Vagina (tissue), 2 donors: ENCODE results near the gene GPR151. TPM values are rescaled to one million over a fixed set of nuclear protein-coding genes. Genes with fewer than 3 reads are reported as not detected.

Experiments used
- DNase-seq, 2 donors: peaks; one replicate each; pipeline ENCODE4 v3.0.0-alpha.2; 2017; ENCODE audit errors: extremely low spot score in 2 of 2
- H3K27ac ChIP-seq: fragments of 200-600 bp; sonication (generic); one replicate; pipeline ENCODE4 v1.5.1; 2019
- H3K27me3 ChIP-seq: fragments of 200-600 bp; sonication (generic); one replicate; pipeline ENCODE4 v1.5.1; 2019
- H3K36me3 ChIP-seq, 2 donors: fragments of 200-600 bp; sonication (generic); one replicate each; pipeline ENCODE4 v1.5.1; 2017 to 2019
- H3K4me1 ChIP-seq: fragments of 200-600 bp; sonication (generic); one replicate; pipeline ENCODE4 v1.5.1; 2019
- H3K4me3 ChIP-seq, 2 donors: fragments of 200-600 bp; sonication (generic); 1 replicate in 1 of 2; 2 replicates in 1 of 2; pipeline ENCODE4 v1.5.1; 2016 to 2019
- H3K9me3 ChIP-seq: fragments of 200-600 bp; sonication (generic); one replicate; pipeline ENCODE4 v1.5.1; 2019
- CTCF ChIP-seq, 3 experiments: fragments of 450-650 bp in 2 of 3; fragments of 200-600 bp in 1 of 3; sonication (generic) in 1 of 3; IDR thresholded peaks; one replicate each; pipeline ENCODE4 v1.5.1; 2017 to 2019; ENCODE audit warnings: antibody characterized with exemption in 3 of 3, mild to moderate bottlenecking in 2 of 3, moderate library complexity in 2 of 3
- POLR2A ChIP-seq, 2 donors: fragments of 450-650 bp; IDR thresholded peaks; one replicate each; pipeline ENCODE4 v1.6.1; 2017; ENCODE audit warnings: antibody characterized with exemption in 2 of 2, mild to moderate bottlenecking in 2 of 2, moderate library complexity in 2 of 2
- POLR2AphosphoS5 ChIP-seq, 2 donors: sonication (generic); formaldehyde crosslinking; IDR thresholded peaks; one replicate each; pipeline ENCODE4 v1.9.0; 2017; ENCODE audit warnings: antibody characterized with exemption in 2 of 2, mild to moderate bottlenecking in 2 of 2, low read depth in 1 of 2; ENCODE audit not compliant: insufficient read depth in 1 of 2
- intact Hi-C: fragments of 100-400 bp; cut with DNase I; formaldehyde crosslinking; loops from one replicate; pipeline ENCODE4 v1.15.1; 2023
- total RNA-seq: library from RNA; depleted of rRNA; stranded (reverse); fragments of >200 nt; gene quantifications from one replicate; pipeline ENCODE4 v1.2.3, GENCODE V29; 2016

Gene GPR151
- total RNA-seq, 1 donor from 2014 or later, result not detected

GRCh38 chr5:146521403-146522106 is 5.6 kb upstream of the GPR151 start:
- no peak for DNase-seq
- intact Hi-C loops, result loop anchor here (2.0 kb wide), 1 partner anchor 29 kb away; no protein-coding TSS in a partner anchor
- Histone ChIP-seq H3K36me3 (no peaks in the 10 kb centered on the region), H3K4me1 (no peaks in the 10 kb centered on the region), H3K9me3 (no peaks in the 10 kb centered on the region), H3K27ac (no peak overlapping the region), H3K27me3 (no peaks in the 10 kb centered on the region), H3K4me3 (no peak overlapping the region)
- no peak for TF ChIP-seq POLR2A (IDR thresholded peaks at IDR 0.05)
- no peak for TF ChIP-seq CTCF (IDR thresholded peaks at IDR 0.05)
- TF ChIP-seq POLR2AphosphoS5 (IDR thresholded peaks at IDR 0.05; ENCODE audit: insufficient read depth in 1 of 2, low read depth in 1 of 2), result no peak

GRCh38 chr5:146520731-146521130 is 4.7 kb upstream of the GPR151 start:
- TF ChIP-seq POLR2A (IDR thresholded peaks at IDR 0.05) (no peak), CTCF (IDR thresholded peaks at IDR 0.05) (no peak), POLR2AphosphoS5 (IDR thresholded peaks at IDR 0.05; ENCODE audit: insufficient read depth in 1 of 2, low read depth in 1 of 2) (no peak)
- intact Hi-C loops, result loop anchor here (2.0 kb wide), 1 partner anchor 28 kb away; no protein-coding TSS in a partner anchor

GRCh38 chr5:146519554-146519953 is 3.6 kb upstream of the GPR151 start:
- intact Hi-C loops, result no loop called here
- Histone ChIP-seq H3K4me3 (no peak overlapping the region), H3K4me1 (no peaks in the 10 kb centered on the region), H3K9me3 (no peaks in the 10 kb centered on the region), H3K36me3 (no peaks in the 10 kb centered on the region), H3K27ac (no peak overlapping the region), H3K27me3 (no peaks in the 10 kb centered on the region)
- DNase-seq, result no peak
- TF ChIP-seq CTCF (IDR thresholded peaks at IDR 0.05) (no peak), POLR2A (IDR thresholded peaks at IDR 0.05) (no peak), POLR2AphosphoS5 (IDR thresholded peaks at IDR 0.05; ENCODE audit: insufficient read depth in 1 of 2, low read depth in 1 of 2) (no peak)

More at GRCh38 chr5:146520731-146521130, 4.7 kb upstream of the GPR151 start:
- H3K27me3 ChIP-seq, result no peaks in the 10 kb centered on the region
- H3K9me3 ChIP-seq, result no peaks in the 10 kb centered on the region
- DNase-seq, result no peak
- H3K36me3 ChIP-seq, result no peaks in the 10 kb centered on the region
- no peak overlapping the region for H3K4me3 ChIP-seq
- H3K27ac ChIP-seq, result no peak overlapping the region
- H3K4me1 ChIP-seq, result no peaks in the 10 kb centered on the region

GRCh38 chr5:146515473-146516150 is 378 bp downstream of the GPR151 start:
- no peak overlapping the region for H3K4me3 ChIP-seq
- H3K9me3 ChIP-seq, result no peaks in the 10 kb centered on the region
- intact Hi-C loops, result no loop called here
- no peak for TF ChIP-seq POLR2AphosphoS5 (IDR thresholded peaks at IDR 0.05; ENCODE audit: insufficient read depth in 1 of 2, low read depth in 1 of 2)
- TF ChIP-seq CTCF (IDR thresholded peaks at IDR 0.05), result no peak
- no peak for TF ChIP-seq POLR2A (IDR thresholded peaks at IDR 0.05)
- H3K36me3 ChIP-seq, result peaks cover 0 to 6% of the 10 kb centered on the region in 2 donors
- no peak overlapping the region for H3K27ac ChIP-seq
- no peaks in the 10 kb centered on the region for H3K4me1 ChIP-seq
- no peaks in the 10 kb centered on the region for H3K27me3 ChIP-seq
- no peak for DNase-seq

- no peaks in the 10 kb centered on the region for H3K4me1 ChIP-seq
- intact Hi-C loops, result no loop called here
- H3K36me3 ChIP-seq, result peaks cover 0 to 16% of the 10 kb centered on the region in 2 donors
- DNase-seq, result no peak
- TF ChIP-seq POLR2A (IDR thresholded peaks at IDR 0.05) (no peak), CTCF (IDR thresholded peaks at IDR 0.05) (no peak), POLR2AphosphoS5 (IDR thresholded peaks at IDR 0.05; ENCODE audit: insufficient read depth in 1 of 2, low read depth in 1 of 2) (no peak)
- no peaks in the 10 kb centered on the region for H3K27me3 ChIP-seq
- H3K4me3 ChIP-seq, result no peak overlapping the region
- no peak overlapping the region for H3K27ac ChIP-seq
- H3K9me3 ChIP-seq, result no peaks in the 10 kb centered on the region
These were observed 1.4 kb downstream of the GPR151 start for GRCh38 chr5:146514575-146514974.
